Measurements from ENCODE around the gene DOK6. TPM values are rescaled to one million over a fixed set of nuclear protein-coding genes. Genes with fewer than 3 reads are reported as not detected.

DOK6 gene
- total and polyA plus RNA-seq, 2 of the 13 experiments (the other 11 are each of a cell fraction or from before 2014, with no cell fraction given): 17.0 to 17.2 TPM

DNA sequence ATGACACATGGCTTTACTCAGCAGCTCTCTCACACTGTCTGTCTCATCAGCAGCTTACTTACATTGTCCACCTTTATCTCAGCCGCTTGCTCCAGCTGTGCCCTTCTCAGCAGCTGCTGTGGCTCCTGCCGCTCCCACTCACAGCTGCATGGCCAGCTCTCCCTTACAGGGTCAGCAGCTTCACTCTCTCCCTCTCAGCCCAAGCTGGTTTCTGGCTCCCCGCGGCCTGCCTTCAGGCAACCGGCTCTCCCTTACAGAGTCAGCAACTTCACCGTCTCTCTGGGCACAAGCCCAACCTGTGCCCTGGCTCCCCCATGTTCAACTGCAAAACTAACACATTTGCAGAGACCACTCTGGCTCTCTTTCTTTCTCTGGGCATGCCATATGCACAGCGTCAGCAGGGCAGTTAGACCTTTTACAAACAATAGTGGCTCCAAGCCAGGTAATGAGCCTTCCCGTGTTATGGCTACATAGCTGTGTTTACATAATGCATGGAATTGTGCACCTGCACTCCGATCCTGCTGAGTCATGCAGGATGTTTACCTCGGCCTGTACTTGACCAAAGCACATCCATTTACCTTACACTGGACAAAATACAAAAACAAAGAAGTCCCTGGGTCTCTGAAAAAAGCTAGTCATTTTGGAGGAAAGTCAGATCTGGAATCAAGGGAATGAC is 167.3 kb downstream of the DOK6 start (continued):
- TF ChIP-seq, protein P1, sequence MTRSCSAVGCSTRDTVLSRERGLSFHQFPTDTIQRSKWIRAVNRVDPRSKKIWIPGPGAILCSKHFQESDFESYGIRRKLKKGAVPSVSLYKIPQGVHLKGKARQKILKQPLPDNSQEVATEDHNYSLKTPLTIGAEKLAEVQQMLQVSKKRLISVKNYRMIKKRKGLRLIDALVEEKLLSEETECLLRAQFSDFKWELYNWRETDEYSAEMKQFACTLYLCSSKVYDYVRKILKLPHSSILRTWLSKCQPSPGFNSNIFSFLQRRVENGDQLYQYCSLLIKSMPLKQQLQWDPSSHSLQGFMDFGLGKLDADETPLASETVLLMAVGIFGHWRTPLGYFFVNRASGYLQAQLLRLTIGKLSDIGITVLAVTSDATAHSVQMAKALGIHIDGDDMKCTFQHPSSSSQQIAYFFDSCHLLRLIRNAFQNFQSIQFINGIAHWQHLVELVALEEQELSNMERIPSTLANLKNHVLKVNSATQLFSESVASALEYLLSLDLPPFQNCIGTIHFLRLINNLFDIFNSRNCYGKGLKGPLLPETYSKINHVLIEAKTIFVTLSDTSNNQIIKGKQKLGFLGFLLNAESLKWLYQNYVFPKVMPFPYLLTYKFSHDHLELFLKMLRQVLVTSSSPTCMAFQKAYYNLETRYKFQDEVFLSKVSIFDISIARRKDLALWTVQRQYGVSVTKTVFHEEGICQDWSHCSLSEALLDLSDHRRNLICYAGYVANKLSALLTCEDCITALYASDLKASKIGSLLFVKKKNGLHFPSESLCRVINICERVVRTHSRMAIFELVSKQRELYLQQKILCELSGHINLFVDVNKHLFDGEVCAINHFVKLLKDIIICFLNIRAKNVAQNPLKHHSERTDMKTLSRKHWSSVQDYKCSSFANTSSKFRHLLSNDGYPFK (CRISPR knock-in tag; IDR thresholded peaks at IDR 0.05; ENCODE audit: borderline replicate concordance): no peak
- TF ChIP-seq ZNF383 (CRISPR knock-in tag; IDR thresholded peaks at IDR 0.05; ENCODE audit: borderline replicate concordance) (no peak), TOE1 (CRISPR knock-in tag; IDR thresholded peaks at IDR 0.05) (no peak), ZIK1 (CRISPR knock-in tag; IDR thresholded peaks at IDR 0.05; ENCODE audit: borderline replicate concordance, low read depth) (no peak), ZNF556 (CRISPR knock-in tag; IDR thresholded peaks at IDR 0.05; ENCODE audit: borderline replicate concordance) (no peak), BHLHE40 (IDR thresholded peaks at IDR 0.05; ENCODE audit: low read length) (no peak; the same call in 1 of the 2 replicates), HOXA3 (CRISPR knock-in tag; IDR thresholded peaks at IDR 0.05) (no peak), MEIS1 (CRISPR knock-in tag; IDR thresholded peaks at IDR 0.05; ENCODE audit: borderline replicate concordance) (no peak), CHCHD3 (CRISPR knock-in tag; IDR thresholded peaks at IDR 0.05) (no peak), SSRP1 (CRISPR knock-in tag; IDR thresholded peaks at IDR 0.05) (no peak), ZNF577 (CRISPR knock-in tag; IDR thresholded peaks at IDR 0.05; ENCODE audit: borderline replicate concordance, low read depth) (no peak), ZBTB7A (CRISPR knock-in tag; IDR thresholded peaks at IDR 0.05) (no peak), CC2D1A (CRISPR knock-in tag; IDR thresholded peaks at IDR 0.05) (no peak), SOX13 (IDR thresholded peaks at IDR 0.05) (peak; percentile 57; the same call in 1 of the 2 replicates), SOX13 (CRISPR knock-in tag; conservative IDR thresholded peaks at IDR 0.05 in 1 of 2, IDR thresholded peaks at IDR 0.05 in 1 of 2) (peak in 1 of 2 experiments; percentile 83; a peak in 1 of 4 replicates), NFE2L2 (IDR thresholded peaks at IDR 0.05; ENCODE audit: low read length) (peak; percentile 94), ZNF414 (CRISPR knock-in tag; IDR thresholded peaks at IDR 0.05) (no peak), SRSF1 (optimal IDR thresholded peaks at IDR 0.05; ENCODE audit: low read depth, low read length) (no peak), HNRNPLL (IDR thresholded peaks at IDR 0.05; ENCODE audit: low read depth, low read length, poor library complexity, severe bottlenecking) (no peak), SALL1 (CRISPR knock-in tag; IDR thresholded peaks at IDR 0.05) (peak; percentile 17; the same call in 1 of the 2 replicates), POLR2AphosphoS2 (IDR thresholded peaks at IDR 0.05; ENCODE audit: low read depth, low read length) (no peak), ISL2 (CRISPR knock-in tag; IDR thresholded peaks at IDR 0.05) (no peak)
- TF ChIP-seq, protein P2, sequence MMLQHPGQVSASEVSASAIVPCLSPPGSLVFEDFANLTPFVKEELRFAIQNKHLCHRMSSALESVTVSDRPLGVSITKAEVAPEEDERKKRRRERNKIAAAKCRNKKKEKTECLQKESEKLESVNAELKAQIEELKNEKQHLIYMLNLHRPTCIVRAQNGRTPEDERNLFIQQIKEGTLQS (CRISPR knock-in tag; IDR thresholded peaks at IDR 0.05): no peak
- TF ChIP-seq, protein P3, sequence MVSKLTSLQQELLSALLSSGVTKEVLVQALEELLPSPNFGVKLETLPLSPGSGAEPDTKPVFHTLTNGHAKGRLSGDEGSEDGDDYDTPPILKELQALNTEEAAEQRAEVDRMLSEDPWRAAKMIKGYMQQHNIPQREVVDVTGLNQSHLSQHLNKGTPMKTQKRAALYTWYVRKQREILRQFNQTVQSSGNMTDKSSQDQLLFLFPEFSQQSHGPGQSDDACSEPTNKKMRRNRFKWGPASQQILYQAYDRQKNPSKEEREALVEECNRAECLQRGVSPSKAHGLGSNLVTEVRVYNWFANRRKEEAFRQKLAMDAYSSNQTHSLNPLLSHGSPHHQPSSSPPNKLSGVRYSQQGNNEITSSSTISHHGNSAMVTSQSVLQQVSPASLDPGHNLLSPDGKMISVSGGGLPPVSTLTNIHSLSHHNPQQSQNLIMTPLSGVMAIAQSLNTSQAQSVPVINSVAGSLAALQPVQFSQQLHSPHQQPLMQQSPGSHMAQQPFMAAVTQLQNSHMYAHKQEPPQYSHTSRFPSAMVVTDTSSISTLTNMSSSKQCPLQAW (CRISPR knock-in tag; IDR thresholded peaks at IDR 0.05): no peak
- TF ChIP-seq, protein P4, sequence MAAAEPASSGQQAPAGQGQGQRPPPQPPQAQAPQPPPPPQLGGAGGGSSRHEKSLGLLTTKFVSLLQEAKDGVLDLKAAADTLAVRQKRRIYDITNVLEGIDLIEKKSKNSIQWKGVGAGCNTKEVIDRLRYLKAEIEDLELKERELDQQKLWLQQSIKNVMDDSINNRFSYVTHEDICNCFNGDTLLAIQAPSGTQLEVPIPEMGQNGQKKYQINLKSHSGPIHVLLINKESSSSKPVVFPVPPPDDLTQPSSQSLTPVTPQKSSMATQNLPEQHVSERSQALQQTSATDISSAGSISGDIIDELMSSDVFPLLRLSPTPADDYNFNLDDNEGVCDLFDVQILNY (CRISPR knock-in tag; conservative IDR thresholded peaks at IDR 0.05): no peak
